ENCODE data around the gene KDM4C.

DNA sequence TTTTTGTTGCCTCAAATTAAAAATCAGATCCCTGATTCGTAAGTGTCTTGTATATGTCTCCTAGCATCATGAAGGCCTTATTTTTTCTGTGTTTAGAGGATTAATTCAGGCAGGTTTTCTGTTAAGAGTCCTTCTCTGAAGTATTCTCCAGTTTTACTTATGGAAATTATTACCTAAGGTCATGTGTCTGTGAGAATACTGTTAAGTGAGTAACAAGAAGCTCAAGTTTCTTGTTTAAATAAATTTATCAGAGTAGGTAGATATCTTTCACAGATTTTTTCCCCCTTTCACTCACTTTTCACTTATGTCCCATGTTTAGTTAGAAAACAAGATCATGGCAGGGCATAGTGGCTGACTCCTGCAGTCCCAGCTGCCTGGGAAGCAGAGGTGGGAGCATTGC is 233.6 kb downstream of the KDM4C start:
- TF ChIP-seq POLR2A (IDR thresholded peaks at IDR 0.05) = no peak
- TF ChIP-seq CTCF (IDR thresholded peaks at IDR 0.05) = no peak
- TF ChIP-seq POLR2AphosphoS5 (IDR thresholded peaks at IDR 0.05) = no peak
- TF ChIP-seq EP300 (IDR thresholded peaks at IDR 0.05; ENCODE audit: low read depth) = no peak
